ENCODE results near the gene SLC12A4.

GRCh38 chr16:67931712-67932461, 36.5 kb downstream of the SLC12A4 start, which contains the start of gene CTRL:
- TF ChIP-seq POLR2A (IDR thresholded peaks at IDR 0.05) = no peak
- peak in 1 of 3 donors; percentile 29 for TF ChIP-seq CTCF (IDR thresholded peaks at IDR 0.05)
- no peak for TF ChIP-seq EP300 (IDR thresholded peaks at IDR 0.05)
